ENCODE results near the gene CCND1.
"Not testable (repeated sequence)": the region's sequence is repeated elsewhere in the genome, so short reads cannot be mapped to it uniquely, and the experiment has no call there.

Gene CCND1

GRCh38 chr11:69689484-69690319 is 48.7 kb downstream of the CCND1 start:
- no peak for DNase-seq (ENCODE audit: low read depth in 2 of 2)

GRCh38 chr11:69691463-69691862 is 50.5 kb downstream of the CCND1 start:
- DNase-seq (ENCODE audit: low read depth in 2 of 2) = no peak

- no peak for DNase-seq (ENCODE audit: low read depth in 2 of 2)
Measured at GRCh38 chr11:69692422-69692821, 51.5 kb downstream of the CCND1 start.

- no peak for DNase-seq (ENCODE audit: low read depth in 2 of 2)
Measured at GRCh38 chr11:69694781-69695180, 53.8 kb downstream of the CCND1 start.

- no peak for DNase-seq (ENCODE audit: low read depth in 2 of 2)
Measured at GRCh38 chr11:69695581-69695980, 54.6 kb downstream of the CCND1 start.

- DNase-seq (ENCODE audit: low read depth in 2 of 2) = not testable (repeated sequence)
Measured at GRCh38 chr11:69695995-69696394, 55.0 kb downstream of the CCND1 start.

GRCh38 chr11:69696749-69697468 is 56.0 kb downstream of the CCND1 start:
- DNase-seq (ENCODE audit: low read depth in 2 of 2) = no peak

GRCh38 chr11:69697469-69697843 is 56.5 kb downstream of the CCND1 start:
- DNase-seq (ENCODE audit: low read depth in 2 of 2) = no peak

GRCh38 chr11:69697861-69698260 is 56.9 kb downstream of the CCND1 start:
- no peak for DNase-seq (ENCODE audit: low read depth in 2 of 2)

- DNase-seq (ENCODE audit: low read depth in 2 of 2) = no peak
Measured at GRCh38 chr11:69698362-69698761, 57.4 kb downstream of the CCND1 start.

- no peak for DNase-seq (ENCODE audit: low read depth in 2 of 2)
Measured at GRCh38 chr11:69699213-69699612, 58.3 kb downstream of the CCND1 start.

- DNase-seq (ENCODE audit: low read depth in 2 of 2) = no peak
Measured at GRCh38 chr11:69700278-69701140, 59.6 kb downstream of the CCND1 start.

GRCh38 chr11:69702239-69702691 is 61.3 kb downstream of the CCND1 start:
- no peak for DNase-seq (ENCODE audit: low read depth in 2 of 2)

GRCh38 chr11:69702769-69703452 is 62.0 kb downstream of the CCND1 start:
- DNase-seq (ENCODE audit: low read depth in 2 of 2) = no peak

GRCh38 chr11:69703453-69703767 is 62.5 kb downstream of the CCND1 start:
- DNase-seq (ENCODE audit: low read depth in 2 of 2) = no peak

All from stimulated activated CD8-positive, alpha-beta memory T cell treated with anti-CD3 and anti-CD28 coated beads, Interleukin-15, amount 100 ng/mL, for 48 hours (primary cell).